PC-9 (cell line): Measurements from ENCODE around the gene EYA3. TPM values are rescaled to one million over a fixed set of nuclear protein-coding genes. Genes with fewer than 3 reads are reported as not detected.

Experiments
- BruUV-seq: library from RNA; stranded (reverse); fragments of 400-500 nt; replicated peaks from 2 replicates; lab custom pipeline; 2021; lab: Mats Ljungman, UMichigan
- CTCF ChIA-PET: fragments of 300-600 bp; sonication (Branson Sonifier 250); formaldehyde crosslinking; loops from one replicate; lab custom pipeline; 2022; ENCODE audit warnings: antibody characterized with exemption; lab: Charles Lee
- POLR2A ChIA-PET: fragments of 300-600 bp; sonication (Branson Sonifier 250); formaldehyde crosslinking; loops from one replicate; lab custom pipeline; 2022; ENCODE audit warnings: antibody characterized with exemption; ENCODE audit not compliant: unreplicated experiment; lab: Charles Lee
- DNase-seq, 2 experiments: peaks; one replicate each; pipeline versions ENCODE4 v3.0.0 to v3.0.0-alpha.2; 2015 to 2022; ENCODE audit warnings: mixed read lengths in 1 of 2
- H2AFZ ChIP-seq: fragments of 200-600 bp; sonication (generic); 2 replicates; pipeline ENCODE4 v1.8.1; 2017; ENCODE audit warnings: antibody characterized with exemption
- H3F3A ChIP-seq: fragments of 200-600 bp; sonication (generic); 2 replicates; pipeline ENCODE4 v1.8.1; 2017; ENCODE audit warnings: antibody characterized with exemption, mild to moderate bottlenecking, low read depth; ENCODE audit not compliant: insufficient read depth
- H3K27ac ChIP-seq: fragments of 200-600 bp; sonication (generic); 2 replicates; pipeline ENCODE4 v1.6.1; 2016; ENCODE audit warnings: mixed run types
- H3K27me3 ChIP-seq: fragments of 200-600 bp; sonication (generic); 2 replicates; pipeline ENCODE4 v1.6.1; 2016; ENCODE audit warnings: low read depth, mixed run types; ENCODE audit not compliant: insufficient read depth
- H3K36me3 ChIP-seq: fragments of 200-600 bp; sonication (generic); 2 replicates; pipeline ENCODE4 v1.6.1; 2016; ENCODE audit warnings: low read depth, mixed run types
- H3K4me1 ChIP-seq: fragments of 200-600 bp; sonication (generic); replicated peaks from 2 replicates; pipeline ENCODE4 v1.6.1; 2016; ENCODE audit warnings: mixed run types; ENCODE audit not compliant: insufficient read depth
- H3K4me2 ChIP-seq: fragments of 200-600 bp; sonication (generic); 2 replicates; pipeline ENCODE4 v1.6.1; 2017; ENCODE audit warnings: mixed run types
- H3K4me3 ChIP-seq: fragments of 200-600 bp; sonication (generic); 2 replicates; pipeline ENCODE4 v1.6.1; 2016; ENCODE audit warnings: mixed run types
- H3K79me2 ChIP-seq: fragments of 200-600 bp; sonication (generic); 2 replicates; pipeline ENCODE4 v1.6.1; 2017; ENCODE audit warnings: low read depth, mixed run types
- H3K9me2 ChIP-seq: fragments of 200-600 bp; sonication (generic); 2 replicates; pipeline ENCODE4 v1.8.1; 2017; ENCODE audit warnings: mild to moderate bottlenecking; ENCODE audit not compliant: insufficient read depth
- H3K9me3 ChIP-seq: fragments of 200-600 bp; sonication (generic); 2 replicates; pipeline ENCODE4 v1.8.1; 2016; ENCODE audit warnings: low read depth; ENCODE audit not compliant: insufficient read depth
- H4K20me1 ChIP-seq: fragments of 200-600 bp; sonication (generic); 2 replicates; pipeline ENCODE4 v1.8.1; 2017; ENCODE audit not compliant: insufficient read depth
- EZH2 ChIP-seq: fragments of 200-600 bp; sonication (generic); IDR thresholded peaks from 2 replicates; pipeline ENCODE4 v1.8.0; 2017; ENCODE audit warnings: antibody characterized with exemption, low read depth
- intact Hi-C: fragments of 100-400 bp; cut with micrococcal nuclease; formaldehyde crosslinking; loops from one replicate; pipeline ENCODE4 v1.10.0; 2022; ENCODE audit not compliant: unreplicated experiment
- total RNA-seq: library from RNA; stranded (reverse); gene quantifications from 2 replicates; pipeline ENCODE4 v1.2.3, GENCODE V29; 2021
- TF ChIP-seq, protein P1 (sequence below): fragments of 200-600 bp; sonication (generic); conservative IDR thresholded peaks from 2 replicates; pipeline ENCODE4 v1.6.1; 2017; ENCODE audit warnings: mixed run types, antibody characterized with exemption, mild to moderate bottlenecking, moderate library complexity

The EYA3 gene
- total RNA-seq, 1 experiment from 2014 or later, result 19.0 TPM

DNA sequence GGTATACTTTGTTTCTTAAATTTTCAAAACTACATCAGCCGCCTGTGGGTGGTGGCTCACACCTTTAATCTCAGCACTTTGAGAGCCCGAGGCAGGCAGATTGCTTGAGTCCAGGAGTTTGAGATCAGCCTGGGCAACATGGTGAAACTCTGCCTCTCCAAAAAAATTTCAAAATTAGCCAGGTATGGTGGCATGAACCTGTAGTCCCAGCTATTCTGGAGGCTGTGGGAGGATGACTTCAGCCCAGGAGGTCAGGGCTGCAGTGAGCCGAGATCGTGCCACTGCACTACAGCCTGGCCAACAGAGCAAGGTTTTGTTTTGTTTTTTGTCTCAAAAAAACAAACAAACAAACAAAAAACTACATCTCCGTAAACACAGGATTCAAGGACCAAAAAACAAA lies 3.3 kb downstream of the EYA3 start:
- Histone ChIP-seq H3K27me3 (no peaks in the 10 kb centered on the region), H3K79me2 (peaks cover 64% of the 10 kb centered on the region), H3F3A (peaks cover 8% of the 10 kb centered on the region; the same call in 1 of the 2 replicates), H3K4me1 (peaks cover 11% of the 10 kb centered on the region), H3K9me2 (no peaks in the 10 kb centered on the region), H3K9me3 (no peaks in the 10 kb centered on the region), H4K20me1 (peaks cover 6% of the 10 kb centered on the region; the same call in 1 of the 2 replicates), H2AFZ (no peak overlapping the region), H3K4me3 (no peak overlapping the region), H3K27ac (no peak overlapping the region), H3K36me3 (no peaks in the 10 kb centered on the region), H3K4me2 (no peak overlapping the region)
- intact Hi-C loops, result loop anchor here (5.0 kb wide), 2 partner anchors 52 to 228 kb away; no protein-coding TSS in a partner anchor
- POLR2A ChIA-PET, result interaction anchor here (0.9 kb wide), 1 partner anchor 55 kb away, joined by 6 read pairs; no protein-coding TSS in a partner anchor
- CTCF ChIA-PET, result no interaction called here
- DNase-seq, result no peak
- no TSS peak for BruUV-seq
- TF ChIP-seq, protein P1, sequence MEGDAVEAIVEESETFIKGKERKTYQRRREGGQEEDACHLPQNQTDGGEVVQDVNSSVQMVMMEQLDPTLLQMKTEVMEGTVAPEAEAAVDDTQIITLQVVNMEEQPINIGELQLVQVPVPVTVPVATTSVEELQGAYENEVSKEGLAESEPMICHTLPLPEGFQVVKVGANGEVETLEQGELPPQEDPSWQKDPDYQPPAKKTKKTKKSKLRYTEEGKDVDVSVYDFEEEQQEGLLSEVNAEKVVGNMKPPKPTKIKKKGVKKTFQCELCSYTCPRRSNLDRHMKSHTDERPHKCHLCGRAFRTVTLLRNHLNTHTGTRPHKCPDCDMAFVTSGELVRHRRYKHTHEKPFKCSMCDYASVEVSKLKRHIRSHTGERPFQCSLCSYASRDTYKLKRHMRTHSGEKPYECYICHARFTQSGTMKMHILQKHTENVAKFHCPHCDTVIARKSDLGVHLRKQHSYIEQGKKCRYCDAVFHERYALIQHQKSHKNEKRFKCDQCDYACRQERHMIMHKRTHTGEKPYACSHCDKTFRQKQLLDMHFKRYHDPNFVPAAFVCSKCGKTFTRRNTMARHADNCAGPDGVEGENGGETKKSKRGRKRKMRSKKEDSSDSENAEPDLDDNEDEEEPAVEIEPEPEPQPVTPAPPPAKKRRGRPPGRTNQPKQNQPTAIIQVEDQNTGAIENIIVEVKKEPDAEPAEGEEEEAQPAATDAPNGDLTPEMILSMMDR, result no peak
- no peak for TF ChIP-seq EZH2

DNA sequence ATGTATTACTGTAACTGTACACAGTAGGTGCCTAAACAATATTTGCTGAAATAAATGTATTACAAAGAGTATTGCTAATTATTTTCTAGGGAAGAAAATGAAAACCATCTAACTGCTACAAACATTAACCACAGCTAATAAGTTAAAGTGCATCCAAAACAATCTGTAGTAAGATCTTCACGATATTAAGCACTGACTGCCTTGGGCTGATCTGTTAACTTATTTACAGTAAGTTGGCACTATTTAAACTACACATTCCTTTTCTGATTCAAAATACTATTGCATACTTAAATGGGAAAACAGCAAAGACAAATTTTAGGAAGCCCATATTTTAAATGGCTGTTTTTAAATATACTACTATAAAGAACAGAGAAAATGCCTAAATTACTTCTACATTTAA lies 4.5 kb downstream of the EYA3 start:
- Histone ChIP-seq H3K9me2 (no peaks in the 10 kb centered on the region), H3K9me3 (no peaks in the 10 kb centered on the region), H3K79me2 (peaks cover 64% of the 10 kb centered on the region), H3K27me3 (no peaks in the 10 kb centered on the region), H3K36me3 (0 out of 2 replicates have a peak, but pooled peaks cover 3% of the 10 kb centered on the region), H3K4me3 (no peak overlapping the region), H4K20me1 (peaks cover 6% of the 10 kb centered on the region; the same call in 1 of the 2 replicates), H2AFZ (no peak overlapping the region), H3K4me1 (peaks cover 11% of the 10 kb centered on the region), H3K27ac (no peak overlapping the region), H3K4me2 (no peak overlapping the region), H3F3A (peaks cover 11% of the 10 kb centered on the region; the same call in 1 of the 2 replicates)
- intact Hi-C loops, result no loop called here
- ChIA-PET CTCF (no interaction called here), POLR2A (interaction anchor here (0.6 to 0.7 kb wide), 2 partner anchors 102 to 243 kb away, joined by 4 to 5 read pairs; no protein-coding TSS in a partner anchor)
- TF ChIP-seq, protein P1, result no peak
- no peak for TF ChIP-seq EZH2
- no peak for DNase-seq
- BruUV-seq, result no TSS peak

DNA sequence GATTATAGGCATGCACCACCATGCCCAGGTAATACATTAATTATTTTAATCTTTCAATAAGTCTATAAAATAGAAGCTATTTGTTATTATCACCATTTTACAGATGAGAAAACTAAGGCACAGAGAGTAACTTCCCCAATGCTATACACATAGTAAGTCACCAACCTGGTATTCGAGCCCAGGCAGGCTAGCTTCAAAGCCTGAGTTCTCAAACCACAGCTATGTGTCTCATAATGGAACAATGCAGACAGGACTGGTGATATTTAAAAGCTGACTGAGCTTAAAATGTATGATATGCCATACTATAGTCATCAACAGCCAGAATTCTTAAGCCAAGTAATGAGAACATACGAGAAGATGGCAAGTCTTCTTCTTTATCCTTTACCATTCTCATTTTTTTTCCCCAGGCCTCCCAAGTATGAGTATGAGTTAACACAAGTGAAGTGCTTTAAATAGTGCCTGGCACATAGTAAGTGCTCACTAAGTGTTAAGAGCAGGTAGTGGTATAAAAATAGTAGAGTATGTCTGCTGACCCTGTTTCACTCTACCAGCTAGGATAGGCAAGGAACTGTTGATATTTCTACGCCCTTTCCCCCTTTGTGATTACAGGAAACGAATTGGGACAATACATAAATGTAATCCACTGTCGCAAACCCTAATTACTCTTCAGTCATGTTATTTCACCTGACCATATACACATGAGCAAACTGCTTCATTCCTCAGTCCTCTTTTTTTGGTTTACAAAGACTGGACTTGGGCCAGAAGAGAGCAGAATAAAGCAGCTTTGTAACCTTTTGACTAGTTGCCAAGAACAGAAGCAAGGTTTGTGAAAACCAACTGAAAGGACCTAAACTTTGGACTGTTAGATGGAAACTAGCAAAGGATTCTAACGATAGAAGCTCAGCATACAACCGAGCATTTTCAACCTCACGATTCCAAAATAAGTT lies 9.5 kb downstream of the EYA3 start:
- CTCF ChIA-PET, result interaction anchor here (0.5 kb wide), 2 partner anchors 133 to 343 kb away, joined by 4 read pairs; no protein-coding TSS in a partner anchor
- no peak for DNase-seq
- BruUV-seq, result no TSS peak

More for the DNA sequence above, 9.5 kb downstream of the EYA3 start:
- Histone ChIP-seq H3K9me2 (no peaks in the 10 kb centered on the region), H4K20me1 (no peaks in the 10 kb centered on the region), H2AFZ (no peak overlapping the region), H3K4me2 (no peak overlapping the region), H3K27ac (no peak overlapping the region), H3K4me3 (no peak overlapping the region), H3K4me1 (no peaks in the 10 kb centered on the region), H3K9me3 (no peaks in the 10 kb centered on the region), H3K36me3 (0 out of 2 replicates have a peak, but pooled peaks cover 3% of the 10 kb centered on the region), H3K79me2 (peaks cover 24% of the 10 kb centered on the region), H3K27me3 (no peaks in the 10 kb centered on the region), H3F3A (0 out of 2 replicates have a peak, but pooled peaks cover 5% of the 10 kb centered on the region)
- TF ChIP-seq EZH2, result no peak
- TF ChIP-seq, protein P1, result no peak
- intact Hi-C loops, result no loop called here
- POLR2A ChIA-PET, result interaction anchor here (0.7 kb wide), 1 partner anchor 645 kb away, joined by 3 read pairs; no protein-coding TSS in a partner anchor
